NCI-H82 (cell line): Measurements from ENCODE around the gene CHD3.

ENCODE experiments used
- DNase-seq: peaks from one replicate; lab custom pipeline; 2025; lab: John Stamatoyannopoulos, UW

CHD3 gene

GRCh38 chr17:7931709-7932482, 43.3 kb downstream of the CHD3 start, which contains the start of the genes CNTROB and TRAPPC1:
CNTROB (plus strand) TSS chr17:7932206; CDS start chr17:7933080, 874 bp downstream.
TRAPPC1 (minus strand) TSS chr17:7931946; CDS start chr17:7931829, 117 bp downstream.
- DNase-seq: peak; percentile 100

- DNase-seq: peak; percentile 73
Observed at GRCh38 chr17:7932483-7932891, 43.9 kb downstream of the CHD3 start.

- DNase-seq: peak; percentile 71
Observed at GRCh38 chr17:7932949-7933348, 44.4 kb downstream of the CHD3 start.

- DNase-seq: no peak
Observed at GRCh38 chr17:7935859-7936258, 47.3 kb downstream of the CHD3 start.

GRCh38 chr17:7940034-7940433, 51.4 kb downstream of the CHD3 start:
- no peak for DNase-seq

GRCh38 chr17:7940743-7941142, 52.2 kb downstream of the CHD3 start:
- DNase-seq: no peak

GRCh38 chr17:7943291-7943690, 54.7 kb downstream of the CHD3 start:
- no peak for DNase-seq

GRCh38 chr17:7944326-7944725, 55.7 kb downstream of the CHD3 start:
- no peak for DNase-seq

- DNase-seq: no peak
Observed at GRCh38 chr17:7945651-7946050, 57.1 kb downstream of the CHD3 start.

GRCh38 chr17:7946441-7946840, 57.9 kb downstream of the CHD3 start:
- DNase-seq: no peak

GRCh38 chr17:7947651-7948050, 59.1 kb downstream of the CHD3 start:
- DNase-seq: no peak

GRCh38 chr17:7950578-7950977, 62.0 kb downstream of the CHD3 start:
- DNase-seq: no peak

- DNase-seq: no peak
Observed at GRCh38 chr17:7951143-7951792, 62.7 kb downstream of the CHD3 start.

- peak; percentile 12 for DNase-seq
Observed at GRCh38 chr17:7953266-7953665, 64.7 kb downstream of the CHD3 start.

- DNase-seq: no peak
Observed at GRCh38 chr17:7955414-7956227, 67.0 kb downstream of the CHD3 start.

- no peak for DNase-seq
Observed at GRCh38 chr17:7956228-7956965, 67.8 kb downstream of the CHD3 start.

- DNase-seq: no peak
Observed at GRCh38 chr17:7959503-7960253, 71.1 kb downstream of the CHD3 start.

- no peak for DNase-seq
Observed at GRCh38 chr17:7961421-7961820, 72.8 kb downstream of the CHD3 start.
